Panc1 (cell line): Measurements from ENCODE around the gene THEM5. TPM values are rescaled to one million over a fixed set of nuclear protein-coding genes. Genes with fewer than 3 reads are reported as not detected.

Source experiments
- ATAC-seq: fragments of 200-7000 bp; cut with Tn5 transposase; 2 replicates; pipeline ENCODE4 v1.9.1; 2020; ENCODE audit warnings: mild to moderate bottlenecking, moderate library complexity
- BruUV-seq: library from RNA; stranded (reverse); fragments of 400-500 nt; replicated peaks from 2 replicates; lab custom pipeline; 2021; lab: Mats Ljungman, UMichigan
- CTCF ChIA-PET: fragments of 300-600 bp; sonication (Branson Sonifier 250); formaldehyde crosslinking; loops from one replicate; lab custom pipeline; 2022; ENCODE audit warnings: antibody characterized with exemption; lab: Charles Lee
- POLR2A ChIA-PET: fragments of 300-600 bp; sonication (Branson Sonifier 250); formaldehyde crosslinking; loops from one replicate; lab custom pipeline; 2022; ENCODE audit warnings: antibody characterized with exemption; lab: Charles Lee
- DNase-seq: peaks from one replicate; pipeline ENCODE4 v3.0.0-alpha.2; 2010; ENCODE audit warnings: low read depth, low spot score
- H3K27ac ChIP-seq: 2 replicates; pipeline ENCODE4 v1.5.1; 2011; ENCODE audit warnings: mild to moderate bottlenecking, low read length, inconsistent platforms
- H3K27me3 ChIP-seq: fragments of 200-500 bp; sonication (Bioruptor generic); 2 replicates; pipeline ENCODE4 v1.6.0; 2014; ENCODE audit warnings: low read length, inconsistent platforms; ENCODE audit not compliant: control insufficient read depth, insufficient read depth
- H3K36me3 ChIP-seq: fragments of 200-500 bp; sonication (Bioruptor generic); 2 replicates; pipeline ENCODE4 v1.5.1; 2014; ENCODE audit warnings: inconsistent platforms, mild to moderate bottlenecking, low read length, moderate library complexity; ENCODE audit not compliant: control insufficient read depth, insufficient read depth
- H3K4me1 ChIP-seq: 2 replicates; pipeline ENCODE4 v1.5.1; 2011; ENCODE audit warnings: inconsistent platforms, mild to moderate bottlenecking, low read length, moderate library complexity; ENCODE audit not compliant: control insufficient read depth, insufficient read depth
- H3K4me3 ChIP-seq, 2 experiments: 2 replicates each; pipeline ENCODE4 v1.5.1; 2011 to 2012; ENCODE audit warnings: low read depth in 2 of 2, low read length in 2 of 2, mild to moderate bottlenecking in 2 of 2, inconsistent platforms in 1 of 2, moderate library complexity in 1 of 2
- H3K9me3 ChIP-seq: fragments of 200-500 bp; sonication (Bioruptor generic); 2 replicates; pipeline ENCODE4 v1.5.1; 2014; ENCODE audit warnings: low read depth, mild to moderate bottlenecking, inconsistent platforms, low read length, moderate library complexity; ENCODE audit not compliant: control insufficient read depth, insufficient read depth
- POLR2AphosphoS5 ChIP-seq: IDR thresholded peaks from 2 replicates; pipeline ENCODE4 v1.6.1; 2012; ENCODE audit warnings: mild to moderate bottlenecking, low read depth, low read length, moderate library complexity
- SIN3A ChIP-seq: IDR thresholded peaks from 2 replicates; pipeline ENCODE4 v1.6.1; 2012; ENCODE audit warnings: low read depth, mild to moderate bottlenecking, low read length, moderate library complexity, borderline replicate concordance; ENCODE audit not compliant: insufficient read depth
- TCF7L2 ChIP-seq: IDR thresholded peaks from 2 replicates; pipeline ENCODE4 v1.6.1; 2011; ENCODE audit warnings: mild to moderate bottlenecking, low read depth, low read length, inconsistent platforms
- in situ Hi-C: cut with HindIII; loops from 2 replicates; pipeline ENCODE4 v1.10.0; 2016; ENCODE audit warnings: low sequenced_read_pairs, low pct_unique_long_range_greater_than_20kb
- intact Hi-C: fragments of 100-400 bp; cut with micrococcal nuclease; formaldehyde crosslinking; loops from one replicate; pipeline ENCODE4 v1.10.0; 2022; ENCODE audit not compliant: unreplicated experiment
- total RNA-seq: library from RNA; stranded (reverse); gene quantifications from one replicate; pipeline ENCODE4 v1.2.1, GENCODE V29; 2021; ENCODE audit not compliant: unreplicated experiment
- TF ChIP-seq, protein P1 (sequence below), 2 experiments: IDR thresholded peaks; 2 replicates each; pipeline ENCODE4 v1.6.1; 2011 to 2012; ENCODE audit warnings: low read depth in 2 of 2, control low read depth in 1 of 2, low read length in 1 of 2, mild to moderate bottlenecking in 1 of 2, moderate library complexity in 1 of 2; ENCODE audit not compliant: insufficient read depth in 1 of 2
- TF ChIP-seq, protein P2 (sequence below): fragments of 450-650 bp; IDR thresholded peaks from 2 replicates; pipeline ENCODE4 v1.5.1; 2017; ENCODE audit warnings: mild to moderate bottlenecking

Gene THEM5
- total RNA-seq, 1 experiment from 2014 or later, result not detected

DNA sequence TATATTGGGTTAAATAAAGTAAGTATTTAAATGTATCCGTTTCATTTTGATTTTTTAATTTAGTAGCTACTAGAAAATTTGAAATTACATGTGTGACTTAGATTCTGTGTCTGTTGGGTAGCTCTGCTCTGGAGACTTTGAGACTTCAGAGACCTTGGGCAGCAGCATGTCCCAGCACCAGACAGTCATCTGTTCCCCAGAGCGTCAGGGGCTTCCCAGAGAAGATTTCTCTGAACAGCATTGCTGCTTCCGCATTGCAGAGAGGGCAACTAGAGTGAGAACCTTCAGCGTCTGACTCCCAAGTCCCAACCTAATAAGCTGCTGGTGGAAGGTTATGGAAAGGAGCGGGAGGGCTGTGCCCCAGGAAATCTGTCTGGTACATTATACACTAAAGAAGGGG lies 54.9 kb downstream of the THEM5 start:
- intact Hi-C loops (no loop called here), in situ Hi-C loops (no loop called here)
- Histone ChIP-seq H3K36me3 (no peaks in the 10 kb centered on the region), H3K27ac (no peak overlapping the region), H3K27me3 (no peaks in the 10 kb centered on the region), H3K4me1 (no peaks in the 10 kb centered on the region), H3K9me3 (no peaks in the 10 kb centered on the region), H3K4me3 (no peak overlapping the region)
- no TSS peak for BruUV-seq
- POLR2A ChIA-PET, result interaction anchor here (0.7 kb wide), 2 partner anchors 37 to 432 kb away, joined by 8 to 17 read pairs; no protein-coding TSS in a partner anchor
- TF ChIP-seq, protein P1, sequence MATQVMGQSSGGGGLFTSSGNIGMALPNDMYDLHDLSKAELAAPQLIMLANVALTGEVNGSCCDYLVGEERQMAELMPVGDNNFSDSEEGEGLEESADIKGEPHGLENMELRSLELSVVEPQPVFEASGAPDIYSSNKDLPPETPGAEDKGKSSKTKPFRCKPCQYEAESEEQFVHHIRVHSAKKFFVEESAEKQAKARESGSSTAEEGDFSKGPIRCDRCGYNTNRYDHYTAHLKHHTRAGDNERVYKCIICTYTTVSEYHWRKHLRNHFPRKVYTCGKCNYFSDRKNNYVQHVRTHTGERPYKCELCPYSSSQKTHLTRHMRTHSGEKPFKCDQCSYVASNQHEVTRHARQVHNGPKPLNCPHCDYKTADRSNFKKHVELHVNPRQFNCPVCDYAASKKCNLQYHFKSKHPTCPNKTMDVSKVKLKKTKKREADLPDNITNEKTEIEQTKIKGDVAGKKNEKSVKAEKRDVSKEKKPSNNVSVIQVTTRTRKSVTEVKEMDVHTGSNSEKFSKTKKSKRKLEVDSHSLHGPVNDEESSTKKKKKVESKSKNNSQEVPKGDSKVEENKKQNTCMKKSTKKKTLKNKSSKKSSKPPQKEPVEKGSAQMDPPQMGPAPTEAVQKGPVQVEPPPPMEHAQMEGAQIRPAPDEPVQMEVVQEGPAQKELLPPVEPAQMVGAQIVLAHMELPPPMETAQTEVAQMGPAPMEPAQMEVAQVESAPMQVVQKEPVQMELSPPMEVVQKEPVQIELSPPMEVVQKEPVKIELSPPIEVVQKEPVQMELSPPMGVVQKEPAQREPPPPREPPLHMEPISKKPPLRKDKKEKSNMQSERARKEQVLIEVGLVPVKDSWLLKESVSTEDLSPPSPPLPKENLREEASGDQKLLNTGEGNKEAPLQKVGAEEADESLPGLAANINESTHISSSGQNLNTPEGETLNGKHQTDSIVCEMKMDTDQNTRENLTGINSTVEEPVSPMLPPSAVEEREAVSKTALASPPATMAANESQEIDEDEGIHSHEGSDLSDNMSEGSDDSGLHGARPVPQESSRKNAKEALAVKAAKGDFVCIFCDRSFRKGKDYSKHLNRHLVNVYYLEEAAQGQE (IDR thresholded peaks at IDR 0.05; ENCODE audit: insufficient read depth in 1 of 2, low read depth in 2 of 2, low read length in 1 of 2), result no peak
- TF ChIP-seq SIN3A, result no peak
- no peak for TF ChIP-seq POLR2AphosphoS5
- no peak for TF ChIP-seq TCF7L2
- TF ChIP-seq, protein P2, sequence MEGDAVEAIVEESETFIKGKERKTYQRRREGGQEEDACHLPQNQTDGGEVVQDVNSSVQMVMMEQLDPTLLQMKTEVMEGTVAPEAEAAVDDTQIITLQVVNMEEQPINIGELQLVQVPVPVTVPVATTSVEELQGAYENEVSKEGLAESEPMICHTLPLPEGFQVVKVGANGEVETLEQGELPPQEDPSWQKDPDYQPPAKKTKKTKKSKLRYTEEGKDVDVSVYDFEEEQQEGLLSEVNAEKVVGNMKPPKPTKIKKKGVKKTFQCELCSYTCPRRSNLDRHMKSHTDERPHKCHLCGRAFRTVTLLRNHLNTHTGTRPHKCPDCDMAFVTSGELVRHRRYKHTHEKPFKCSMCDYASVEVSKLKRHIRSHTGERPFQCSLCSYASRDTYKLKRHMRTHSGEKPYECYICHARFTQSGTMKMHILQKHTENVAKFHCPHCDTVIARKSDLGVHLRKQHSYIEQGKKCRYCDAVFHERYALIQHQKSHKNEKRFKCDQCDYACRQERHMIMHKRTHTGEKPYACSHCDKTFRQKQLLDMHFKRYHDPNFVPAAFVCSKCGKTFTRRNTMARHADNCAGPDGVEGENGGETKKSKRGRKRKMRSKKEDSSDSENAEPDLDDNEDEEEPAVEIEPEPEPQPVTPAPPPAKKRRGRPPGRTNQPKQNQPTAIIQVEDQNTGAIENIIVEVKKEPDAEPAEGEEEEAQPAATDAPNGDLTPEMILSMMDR, result no peak
- DNase-seq (no peak), ATAC-seq (no peak)
- CTCF ChIA-PET, result interaction anchor here (0.6 kb wide), 1 partner anchor 38 kb away, joined by 3 read pairs; no protein-coding TSS in a partner anchor

Other genes starting within 250 kb of the THEM5 start
- 58.4 TPM for gene SNX27, start 241.7 kb downstream of the THEM5 start, total RNA-seq
- not detected for gene CELF3, start 136.9 kb downstream of the THEM5 start, total RNA-seq
- gene RIIAD1, start 132.2 kb downstream of the THEM5 start, total RNA-seq, result not detected
- gene MRPL9, start 90.2 kb downstream of the THEM5 start, total RNA-seq, result 98.3 TPM
- gene TDRKH, start 63.2 kb downstream of the THEM5 start, total RNA-seq, result 33.6 TPM
- gene LINGO4, start 48.3 kb downstream of the THEM5 start, total RNA-seq, result not detected
- gene RORC, start 21.9 kb downstream of the THEM5 start, total RNA-seq, result not detected
- gene C2CD4D, start 13.9 kb downstream of the THEM5 start, total RNA-seq, result 1.2 TPM
- gene THEM4, start 55.8 kb upstream of the THEM5 start, total RNA-seq, result 21.8 TPM
- gene S100A10, start 140.1 kb upstream of the THEM5 start, total RNA-seq, result 1,621 TPM
- 474 TPM for gene S100A11, start 183.3 kb upstream of the THEM5 start, total RNA-seq
- gene TCHHL1, start 235.4 kb upstream of the THEM5 start, total RNA-seq, result not detected